ENCODE results near the gene FBXO24. TPM values are rescaled to one million over a fixed set of nuclear protein-coding genes. Genes with fewer than 3 reads are reported as not detected.
"Not testable (repeated sequence)": the region's sequence is repeated elsewhere in the genome, so short reads cannot be mapped to it uniquely, and the experiment has no call there.

FBXO24 gene
- total RNA-seq, 6 experiments from 2014 or later: 0.25 to 1.0 (median 0.45) TPM

DNA sequence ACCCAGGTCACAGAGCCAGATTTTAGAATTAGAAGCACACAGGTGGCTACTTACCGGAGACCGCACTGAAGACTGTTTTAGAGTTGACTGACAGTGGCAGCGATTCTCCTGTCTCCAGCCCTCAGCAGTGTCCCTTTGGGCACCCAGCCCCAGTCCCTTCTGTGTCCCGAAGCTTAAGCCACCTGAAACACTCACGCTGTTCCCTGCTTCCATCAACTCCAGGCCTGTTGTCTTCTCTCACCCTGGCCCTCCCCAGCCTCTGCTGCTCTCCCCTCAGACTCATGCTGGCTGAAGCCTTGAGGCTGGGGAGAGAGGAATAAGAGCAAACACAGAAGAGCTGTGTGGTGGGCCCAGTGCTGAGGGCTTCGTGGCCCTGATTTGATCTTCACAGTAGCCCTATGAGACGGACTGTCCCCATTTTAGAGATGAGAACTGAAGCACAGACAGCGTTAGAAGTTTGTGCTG is 23.0 kb upstream of the FBXO24 start:
- no peak overlapping the region for H3K27ac ChIP-seq
- no peaks in the 10 kb centered on the region for H3K9me3 ChIP-seq
- H3K27me3 ChIP-seq: no peaks in the 10 kb centered on the region
- H3K4me3 ChIP-seq: no peak overlapping the region
- intact Hi-C loops (cut with DNase I): loop anchor here (5.0 to 10.0 kb wide), 3 partner anchors 86 to 132 kb away; partner anchors contain the start of genes GIGYF1 (in 1 of the 2) and TSC22D4 (in 1 of the 2)
- TF ChIP-seq POLR2A (IDR thresholded peaks at IDR 0.05): no peak
- TF ChIP-seq, protein P1, sequence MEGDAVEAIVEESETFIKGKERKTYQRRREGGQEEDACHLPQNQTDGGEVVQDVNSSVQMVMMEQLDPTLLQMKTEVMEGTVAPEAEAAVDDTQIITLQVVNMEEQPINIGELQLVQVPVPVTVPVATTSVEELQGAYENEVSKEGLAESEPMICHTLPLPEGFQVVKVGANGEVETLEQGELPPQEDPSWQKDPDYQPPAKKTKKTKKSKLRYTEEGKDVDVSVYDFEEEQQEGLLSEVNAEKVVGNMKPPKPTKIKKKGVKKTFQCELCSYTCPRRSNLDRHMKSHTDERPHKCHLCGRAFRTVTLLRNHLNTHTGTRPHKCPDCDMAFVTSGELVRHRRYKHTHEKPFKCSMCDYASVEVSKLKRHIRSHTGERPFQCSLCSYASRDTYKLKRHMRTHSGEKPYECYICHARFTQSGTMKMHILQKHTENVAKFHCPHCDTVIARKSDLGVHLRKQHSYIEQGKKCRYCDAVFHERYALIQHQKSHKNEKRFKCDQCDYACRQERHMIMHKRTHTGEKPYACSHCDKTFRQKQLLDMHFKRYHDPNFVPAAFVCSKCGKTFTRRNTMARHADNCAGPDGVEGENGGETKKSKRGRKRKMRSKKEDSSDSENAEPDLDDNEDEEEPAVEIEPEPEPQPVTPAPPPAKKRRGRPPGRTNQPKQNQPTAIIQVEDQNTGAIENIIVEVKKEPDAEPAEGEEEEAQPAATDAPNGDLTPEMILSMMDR (IDR thresholded peaks at IDR 0.05): no peak
- WGBS (ENCODE audit: insufficient coverage, low coverage, low lambda C conversion rate, missing lambda C conversion rate): 79% methylated on average over 5 of the region's 8 CpGs
- ATAC-seq: no peak
- H3K4me1 ChIP-seq: peaks cover 0 to 47% (median 23%) of the 10 kb centered on the region in 4 donors
- no peak for DNase-seq
- H3K36me3 ChIP-seq: peaks cover 0 to 57% (median 23%) of the 10 kb centered on the region in 4 donors

DNA sequence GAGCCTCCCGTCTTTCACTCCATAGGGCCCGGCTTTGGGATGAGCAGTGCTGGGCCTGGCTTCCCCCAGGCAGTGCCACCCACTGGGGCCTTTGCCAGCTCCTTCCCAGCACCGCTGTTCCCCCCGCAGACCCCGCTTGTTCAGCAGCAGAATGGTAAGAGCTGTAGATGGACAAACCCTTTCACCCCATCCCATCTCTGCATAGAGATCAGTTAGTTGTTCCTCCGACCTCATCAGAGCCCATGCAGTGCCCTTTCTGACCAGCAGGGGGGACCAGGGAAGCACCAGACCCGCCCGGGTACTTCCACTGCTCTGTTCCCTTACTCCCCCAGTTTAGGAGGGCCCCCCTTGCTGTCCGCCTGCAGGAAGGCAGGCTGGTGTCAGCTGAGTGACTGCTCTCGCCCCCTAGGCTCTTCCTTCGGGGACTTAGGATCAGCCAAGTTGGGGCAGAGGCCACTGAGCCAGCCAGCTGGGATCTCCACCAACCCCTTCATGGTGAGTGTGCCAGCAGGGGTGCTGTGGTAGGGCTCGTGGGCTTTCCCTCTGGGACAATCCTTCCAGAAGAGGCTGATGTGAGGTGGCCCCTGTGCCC is 22.2 kb upstream of the FBXO24 start:
- DNase-seq (peak in 2 of 3 donors; percentile 79 to 85), ATAC-seq (peak; percentile 16 to 37 (median 30))
- Histone ChIP-seq H3K4me3 (no peak overlapping the region), H3K27me3 (no peaks in the 10 kb centered on the region), H3K36me3 (peaks cover 0 to 51% (median 22%) of the 10 kb centered on the region in 4 donors), H3K27ac (peak overlapping the region in 2 of 3 donors; percentile 40 to 96), H3K9me3 (no peaks in the 10 kb centered on the region), H3K4me1 (peaks cover 0 to 53% (median 26%) of the 10 kb centered on the region in 4 donors)
- no peak for TF ChIP-seq POLR2A (IDR thresholded peaks at IDR 0.05)
- TF ChIP-seq, protein P1 (IDR thresholded peaks at IDR 0.05): peak; percentile 90 to 94 (median 91)
- 41% methylated on average over 10 of the region's 12 CpGs for WGBS (ENCODE audit: insufficient coverage, low coverage, low lambda C conversion rate, missing lambda C conversion rate)
- intact Hi-C loops (cut with DNase I): loop anchor here (5.0 to 10.0 kb wide), 3 partner anchors 87 to 131 kb away; partner anchors contain the start of genes GIGYF1 (in 1 of the 2) and TSC22D4 (in 1 of the 2)

DNA sequence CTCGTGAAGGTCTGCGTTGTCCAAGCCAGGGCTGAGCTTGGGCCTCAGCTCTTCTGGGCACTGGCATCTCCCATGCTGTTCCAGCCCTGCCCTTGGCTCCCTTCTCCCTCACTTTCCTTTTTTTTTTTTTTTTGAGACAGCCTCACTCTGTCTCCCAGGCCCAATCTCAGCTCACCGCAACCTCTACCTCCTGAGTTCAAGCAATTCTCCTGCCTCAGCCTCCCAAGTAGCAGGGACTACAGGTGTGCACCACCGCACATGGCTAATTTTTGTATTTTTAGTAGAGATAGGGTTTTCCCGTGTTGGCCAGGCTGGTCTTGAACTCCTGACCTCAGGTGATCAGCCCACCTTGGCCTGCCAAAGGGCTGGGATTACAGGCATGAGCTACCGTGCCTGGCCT is 21.7 kb upstream of the FBXO24 start:
- Histone ChIP-seq H3K27ac (peak overlapping the region in 2 of 3 donors; percentile 40 to 96), H3K4me1 (peaks cover 0 to 58% (median 28%) of the 10 kb centered on the region in 4 donors), H3K36me3 (peaks cover 0 to 48% (median 21%) of the 10 kb centered on the region in 4 donors)
- intact Hi-C loops (cut with DNase I): loop anchor here (5.0 to 10.0 kb wide), 3 partner anchors 87 to 130 kb away; partner anchors contain the start of genes GIGYF1 (in 1 of the 2) and TSC22D4 (in 1 of the 2)
- not testable (repeated sequence) for DNase-seq, H3K27me3 ChIP-seq, H3K9me3 ChIP-seq, H3K4me3 ChIP-seq, ATAC-seq
- WGBS (ENCODE audit: insufficient coverage, low coverage, low lambda C conversion rate, missing lambda C conversion rate): 57% methylated on average over 2 of the region's 6 CpGs

DNA sequence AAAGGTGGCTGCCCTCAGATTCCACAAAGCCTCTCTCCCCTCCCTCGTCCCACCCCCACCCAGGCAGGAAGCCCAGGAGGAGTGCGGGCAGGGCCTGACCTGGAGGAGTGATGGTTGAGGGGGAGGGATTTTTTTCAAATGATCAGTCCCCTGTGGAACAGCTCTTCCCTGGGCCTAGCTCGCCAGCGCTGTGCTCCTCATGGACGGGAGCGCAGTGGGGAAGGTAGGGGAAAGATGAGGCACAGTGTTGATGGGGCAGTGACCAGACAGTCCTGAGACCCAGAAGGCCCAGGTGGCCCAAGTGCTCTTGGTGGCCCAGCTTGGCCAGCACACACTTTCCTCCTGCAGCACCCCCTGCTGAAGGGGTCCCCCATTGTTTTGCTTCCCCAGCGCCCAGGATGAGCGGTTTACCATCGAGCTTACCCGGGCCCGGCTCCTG is 21.0 kb upstream of the FBXO24 start:
- Histone ChIP-seq H3K27me3 (no peaks in the 10 kb centered on the region), H3K36me3 (peaks cover 0 to 44% (median 20%) of the 10 kb centered on the region in 4 donors), H3K27ac (peak overlapping the region in 2 of 3 donors; percentile 27 to 96), H3K9me3 (no peaks in the 10 kb centered on the region), H3K4me3 (no peak overlapping the region), H3K4me1 (peaks cover 0 to 61% (median 28%) of the 10 kb centered on the region in 4 donors)
- ATAC-seq (peak in 1 of 4 donors; percentile 1), DNase-seq (peak in 2 of 3 donors; percentile 42 to 82)
- intact Hi-C loops (cut with DNase I): loop anchor here in 1 of 2 donors (10.0 kb wide), 1 partner anchor 130 kb away; the partner anchor contains the start of gene GIGYF1
- TF ChIP-seq POLR2A (IDR thresholded peaks at IDR 0.05): no peak
- TF ChIP-seq, protein P1 (IDR thresholded peaks at IDR 0.05): no peak
- WGBS (ENCODE audit: insufficient coverage, low coverage, low lambda C conversion rate, missing lambda C conversion rate): 52% methylated on average over 3 of the region's 11 CpGs

Data from right lobe of liver (tissue), 6 donors.